Body of pancreas (tissue), 4 donors: ENCODE data around the gene NCOA6. TPM values are rescaled to one million over a fixed set of nuclear protein-coding genes. Genes with fewer than 3 reads are reported as not detected.

ENCODE experiments used
- ATAC-seq: fragments of 150-250 bp; one replicate; pipeline ENCODE4 v1.9.1; 2016
- DNase-seq, 4 donors: peaks; one replicate each; pipeline ENCODE4 v3.0.0-alpha.2; 2019
- H3K27ac ChIP-seq, 4 donors: fragments of 200-600 bp; sonication (generic); 1 replicate in 3 of 4; 2 replicates in 1 of 4; pipeline versions ENCODE4 v1.5.1 to v1.6.1; 2016 to 2019; ENCODE audit warnings: mild to moderate bottlenecking in 1 of 4, mixed read lengths in 1 of 4, moderate library complexity in 1 of 4
- H3K27me3 ChIP-seq, 2 donors: fragments of 200-600 bp; sonication (generic); one replicate each; pipeline ENCODE4 v1.6.0; 2016; ENCODE audit warnings: mild to moderate bottlenecking in 1 of 2
- H3K36me3 ChIP-seq, 2 donors: fragments of 200-600 bp; sonication (generic); replicated peaks in 1 of 2; 2 replicates each; pipeline ENCODE4 v1.5.1; 2016; ENCODE audit warnings: low read depth in 2 of 2; ENCODE audit not compliant: insufficient read depth in 1 of 2
- H3K4me1 ChIP-seq: fragments of 200-600 bp; sonication (generic); one replicate; pipeline ENCODE4 v1.6.0; 2016
- H3K4me3 ChIP-seq, 2 donors: fragments of 200-600 bp; sonication (generic); 1 replicate in 1 of 2; 2 replicates in 1 of 2; pipeline ENCODE4 v1.5.1; 2016 to 2019
- H3K9me3 ChIP-seq, 3 donors: fragments of 200-600 bp; sonication (generic); 1 replicate in 2 of 3; 2 replicates in 1 of 3; pipeline ENCODE4 v1.5.1; 2016
- POLR2A ChIP-seq, 3 donors: fragments of 450-650 bp; IDR thresholded peaks; one replicate each; pipeline ENCODE4 v1.6.1; 2016; ENCODE audit warnings: antibody characterized with exemption in 3 of 3, mild to moderate bottlenecking in 2 of 3
- WGBS, 2 donors: methylation state at CpG; one replicate each; pipeline ENCODE4 v1.1.5; 2017; 5-methylcytosine and 5-hydroxymethylcytosine counted together
- intact Hi-C: fragments of 100-400 bp; cut with DNase I; formaldehyde crosslinking; loops from one replicate; pipeline ENCODE4 v1.15.1; 2023
- total RNA-seq, 2 donors: library from RNA; depleted of rRNA; stranded (reverse); fragments of >200 nt; gene quantifications; one replicate each; pipeline ENCODE4 v1.1.0, GENCODE V29; 2016
- TF ChIP-seq, protein P1 (sequence below), 7 experiments: fragments of 450-650 bp in 4 of 7; fragments of 200-600 bp in 3 of 7; sonication (generic) in 3 of 7; IDR thresholded peaks; one replicate each; pipeline ENCODE4 v1.5.1; 2016 to 2019; ENCODE audit warnings: antibody characterized with exemption in 7 of 7

Gene NCOA6
- total RNA-seq, 2 donors from 2014 or later, result 13.5 to 54.1 TPM

DNA sequence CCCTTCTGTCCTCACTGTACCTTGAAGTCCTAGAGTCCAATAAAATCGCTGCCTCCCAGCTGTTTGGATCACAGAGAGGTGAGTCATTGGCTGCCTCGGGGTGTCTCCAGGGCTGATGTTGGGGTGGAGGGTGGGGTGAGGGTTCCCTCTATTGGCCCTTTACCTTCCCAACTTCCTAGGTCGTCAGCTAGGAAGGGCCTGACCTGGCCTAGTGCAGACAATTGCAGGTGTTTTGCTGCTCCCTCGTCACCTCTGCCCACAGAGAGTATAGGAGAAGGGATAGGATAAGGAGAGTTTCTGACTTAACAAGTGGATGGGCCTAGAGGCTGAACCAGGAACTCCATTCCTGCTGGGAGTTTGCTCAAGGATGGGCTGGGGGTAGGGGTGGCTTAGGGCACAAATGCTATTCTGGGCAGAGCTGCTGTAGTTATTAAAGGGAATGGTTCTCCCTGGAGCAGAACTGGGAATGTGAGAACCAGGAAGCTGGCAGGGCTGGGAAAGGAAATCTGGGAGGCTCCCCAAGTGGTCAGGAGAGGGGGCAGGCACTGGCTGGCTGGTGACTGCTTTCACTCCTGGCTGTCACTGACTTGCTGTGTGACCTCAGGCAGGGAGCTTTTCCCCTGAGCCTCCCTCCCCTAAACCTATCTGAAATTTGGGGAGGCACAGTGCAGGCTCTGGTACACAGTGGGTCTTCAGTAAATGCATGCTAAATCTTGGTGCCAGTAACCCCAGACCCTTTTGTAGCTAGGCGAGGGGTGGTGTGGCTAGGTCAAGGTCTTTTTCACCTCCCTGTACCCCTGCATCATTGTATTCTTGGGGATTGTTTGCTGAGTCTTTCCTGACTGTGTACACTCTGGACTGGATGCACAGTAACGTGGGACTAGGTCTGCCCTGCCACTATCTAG is 119.8 kb downstream of the NCOA6 start:
- H3K27me3 ChIP-seq, result no peaks in the 10 kb centered on the region
- ATAC-seq (no peak), DNase-seq (peak in 3 of 4 donors; percentile 33 to 40 (median 38))
- no peaks in the 10 kb centered on the region for H3K9me3 ChIP-seq
- H3K4me3 ChIP-seq, result no peak overlapping the region
- TF ChIP-seq POLR2A (IDR thresholded peaks at IDR 0.05), result peak in 2 of 3 donors; percentile 45 to 47
- TF ChIP-seq, protein P1, sequence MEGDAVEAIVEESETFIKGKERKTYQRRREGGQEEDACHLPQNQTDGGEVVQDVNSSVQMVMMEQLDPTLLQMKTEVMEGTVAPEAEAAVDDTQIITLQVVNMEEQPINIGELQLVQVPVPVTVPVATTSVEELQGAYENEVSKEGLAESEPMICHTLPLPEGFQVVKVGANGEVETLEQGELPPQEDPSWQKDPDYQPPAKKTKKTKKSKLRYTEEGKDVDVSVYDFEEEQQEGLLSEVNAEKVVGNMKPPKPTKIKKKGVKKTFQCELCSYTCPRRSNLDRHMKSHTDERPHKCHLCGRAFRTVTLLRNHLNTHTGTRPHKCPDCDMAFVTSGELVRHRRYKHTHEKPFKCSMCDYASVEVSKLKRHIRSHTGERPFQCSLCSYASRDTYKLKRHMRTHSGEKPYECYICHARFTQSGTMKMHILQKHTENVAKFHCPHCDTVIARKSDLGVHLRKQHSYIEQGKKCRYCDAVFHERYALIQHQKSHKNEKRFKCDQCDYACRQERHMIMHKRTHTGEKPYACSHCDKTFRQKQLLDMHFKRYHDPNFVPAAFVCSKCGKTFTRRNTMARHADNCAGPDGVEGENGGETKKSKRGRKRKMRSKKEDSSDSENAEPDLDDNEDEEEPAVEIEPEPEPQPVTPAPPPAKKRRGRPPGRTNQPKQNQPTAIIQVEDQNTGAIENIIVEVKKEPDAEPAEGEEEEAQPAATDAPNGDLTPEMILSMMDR (IDR thresholded peaks at IDR 0.05), result peak in 3 of 7 experiments; percentile 4 to 32 (median 24)
- 44 to 63% methylated on average over 3 to 6 of the region's 6 CpGs for WGBS, 2 donors
- H3K36me3 ChIP-seq, result no peaks in the 10 kb centered on the region
- H3K4me1 ChIP-seq, result peaks cover 37% of the 10 kb centered on the region
- intact Hi-C loops, result no loop called here
- peak overlapping the region; percentile 97 to 100 (median 99) for H3K27ac ChIP-seq

DNA sequence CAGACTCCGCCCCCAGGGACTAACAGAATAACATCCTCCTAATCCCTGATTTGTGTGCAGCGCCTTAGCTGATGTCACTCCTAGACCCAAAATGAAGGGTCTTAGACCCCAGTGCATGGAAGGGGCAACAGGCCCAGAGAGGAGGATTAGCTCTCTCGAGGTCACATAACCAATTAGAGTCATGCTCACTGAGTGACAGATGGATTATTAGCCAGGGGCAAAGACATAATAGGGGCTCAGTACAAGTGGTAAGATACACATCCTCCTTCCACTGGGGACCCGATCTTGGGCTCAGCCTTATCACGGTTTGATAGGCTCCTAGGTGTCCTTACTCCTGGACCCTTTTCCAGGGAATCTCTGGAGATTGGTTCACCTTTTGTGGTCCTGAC is 120.4 kb downstream of the NCOA6 start:
- H3K36me3 ChIP-seq, result no peaks in the 10 kb centered on the region
- DNase-seq (no peak), ATAC-seq (no peak)
- H3K9me3 ChIP-seq, result no peaks in the 10 kb centered on the region
- intact Hi-C loops, result no loop called here
- peaks cover 31% of the 10 kb centered on the region for H3K4me1 ChIP-seq
- 9 to 35% methylated on average over 3 to 5 of the region's 5 CpGs for WGBS, 2 donors
- no peaks in the 10 kb centered on the region for H3K27me3 ChIP-seq
- H3K4me3 ChIP-seq, result peak overlapping the region; percentile 58 to 59
- TF ChIP-seq, protein P1 (IDR thresholded peaks at IDR 0.05), result no peak
- TF ChIP-seq POLR2A (IDR thresholded peaks at IDR 0.05), result no peak
- peak overlapping the region; percentile 97 to 100 (median 99) for H3K27ac ChIP-seq

DNA sequence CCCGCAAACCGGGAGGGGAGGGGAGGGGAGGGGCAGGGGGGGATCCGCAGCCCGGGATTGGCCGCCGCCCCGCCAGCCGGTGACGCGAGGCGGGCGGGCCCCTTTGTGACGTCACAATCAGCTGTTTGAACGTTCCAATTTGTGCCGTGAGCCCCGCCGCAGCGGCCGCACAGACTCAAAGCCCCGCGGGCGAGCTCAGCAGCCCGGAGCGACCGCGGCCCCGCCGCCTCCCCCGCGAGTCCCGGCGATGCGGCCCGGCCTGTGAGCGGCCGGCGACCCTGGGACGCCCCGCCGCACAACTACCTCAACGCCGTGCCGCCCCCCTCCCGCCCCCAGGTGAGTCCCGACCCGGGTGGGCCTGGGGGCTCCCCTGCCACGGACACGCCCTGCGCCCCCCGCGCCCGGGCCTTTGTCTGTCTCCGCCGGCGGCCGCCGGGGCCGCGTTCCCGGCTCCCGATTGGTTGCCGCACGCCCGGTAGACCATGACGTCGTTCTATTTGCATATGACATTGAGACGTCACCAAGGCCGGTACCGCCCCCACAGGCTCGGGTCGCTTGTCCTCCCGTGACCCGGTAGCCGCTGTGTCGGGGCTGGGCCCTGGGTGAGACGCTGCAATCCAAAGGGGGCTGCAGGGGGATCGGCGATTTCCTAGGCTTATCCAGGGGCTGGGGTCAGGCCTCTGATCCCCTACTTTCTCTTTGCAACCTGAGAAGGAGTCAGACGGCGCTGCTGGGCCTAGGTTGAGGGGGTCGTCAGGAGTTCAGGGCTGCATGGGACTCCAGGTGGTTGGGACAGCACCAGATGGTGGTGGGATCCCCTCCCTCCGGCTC is 121.1 kb downstream of the NCOA6 start, which contains the start of gene TP53INP2:
TSS of gene TP53INP2 (plus strand) at position 168 of the 831 bp plus-strand sequence. CDS start 4,396 bp downstream, outside the sequence.
- peaks cover 31% of the 10 kb centered on the region for H3K4me1 ChIP-seq
- H3K36me3 ChIP-seq, result no peaks in the 10 kb centered on the region
- H3K4me3 ChIP-seq, result peak within 1 kb of the TSS; percentile 58 to 59
- peak; percentile 94 to 97 (median 96) for DNase-seq
- no peaks in the 10 kb centered on the region for H3K9me3 ChIP-seq
- H3K27ac ChIP-seq, result peak within 1 kb of the TSS; percentile 97 to 100 (median 99)
- H3K27me3 ChIP-seq, result no peaks in the 10 kb centered on the region
- intact Hi-C loops, result no loop called here
- 2% methylated on average over 80 of the region's 82 CpGs; no CpG with 5 or more reads in 1 of the 2 donors for WGBS, 2 donors
- peak; percentile 85 for ATAC-seq
- TF ChIP-seq, protein P1 (IDR thresholded peaks at IDR 0.05), result peak in 1 of 7 experiments; percentile 1
- peak; percentile 62 to 85 (median 72) for TF ChIP-seq POLR2A (IDR thresholded peaks at IDR 0.05)

DNA sequence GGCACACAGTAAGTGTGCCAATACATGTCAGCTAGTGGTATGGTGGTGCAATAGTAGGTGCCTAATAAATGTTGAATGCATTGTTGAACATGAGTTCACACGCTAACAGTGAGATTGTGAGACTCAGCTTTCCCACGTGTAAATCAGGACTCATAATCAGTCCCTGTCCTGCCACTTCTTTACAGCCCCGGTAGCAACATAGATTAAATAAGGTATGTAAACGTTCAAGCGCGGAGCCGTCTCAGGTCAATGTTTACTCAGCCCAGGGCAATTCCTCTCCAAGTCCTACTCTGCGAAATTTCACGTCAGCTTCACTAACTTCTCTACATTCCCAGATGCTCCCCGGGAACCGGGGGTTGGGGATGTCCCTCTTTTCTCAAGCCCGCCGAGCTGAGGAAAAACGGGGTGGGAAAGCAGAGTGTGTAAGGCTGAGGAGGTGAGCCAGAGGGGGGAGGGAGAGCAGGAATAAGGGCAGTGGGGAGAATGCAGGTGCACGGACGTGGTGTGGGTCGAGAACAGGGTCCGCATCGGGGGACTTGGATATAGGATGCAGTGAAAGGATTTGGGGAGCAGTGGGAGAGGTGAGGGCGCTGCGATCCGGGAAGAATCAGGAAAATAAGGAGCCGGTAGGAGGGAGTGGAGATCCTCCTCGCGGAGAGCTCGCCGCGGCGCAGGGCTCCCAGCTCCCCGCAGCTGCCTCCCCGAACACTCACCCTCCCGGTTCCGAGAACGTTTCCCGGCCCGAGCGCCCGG is 121.9 kb downstream of the NCOA6 start:
- Histone ChIP-seq H3K9me3 (no peaks in the 10 kb centered on the region), H3K27ac (peak overlapping the region; percentile 97 to 100 (median 99)), H3K4me1 (peaks cover 28% of the 10 kb centered on the region), H3K27me3 (no peaks in the 10 kb centered on the region), H3K36me3 (no peaks in the 10 kb centered on the region), H3K4me3 (peak overlapping the region; percentile 58 to 59)
- ATAC-seq, result peak; percentile 7
- intact Hi-C loops, result no loop called here
- DNase-seq, result peak in 3 of 4 donors; percentile 27 to 43 (median 32)
- WGBS, 2 donors, result 0 to 1% methylated on average over 30 to 38 of the region's 38 CpGs
- peak in 1 of 3 donors; percentile 60 for TF ChIP-seq POLR2A (IDR thresholded peaks at IDR 0.05)
- TF ChIP-seq, protein P1 (IDR thresholded peaks at IDR 0.05), result peak in 2 of 7 experiments; percentile 14 to 30
